ENCODE results near the gene ACAP3. TPM values are rescaled to one million over a fixed set of nuclear protein-coding genes. Genes with fewer than 3 reads are reported as not detected.
"Not testable (repeated sequence)": the region's sequence is repeated elsewhere in the genome, so short reads cannot be mapped to it uniquely, and the experiment has no call there.

Gene ACAP3
- total RNA-seq, 2 donors from 2014 or later = 43.2 to 58.6 TPM

DNA sequence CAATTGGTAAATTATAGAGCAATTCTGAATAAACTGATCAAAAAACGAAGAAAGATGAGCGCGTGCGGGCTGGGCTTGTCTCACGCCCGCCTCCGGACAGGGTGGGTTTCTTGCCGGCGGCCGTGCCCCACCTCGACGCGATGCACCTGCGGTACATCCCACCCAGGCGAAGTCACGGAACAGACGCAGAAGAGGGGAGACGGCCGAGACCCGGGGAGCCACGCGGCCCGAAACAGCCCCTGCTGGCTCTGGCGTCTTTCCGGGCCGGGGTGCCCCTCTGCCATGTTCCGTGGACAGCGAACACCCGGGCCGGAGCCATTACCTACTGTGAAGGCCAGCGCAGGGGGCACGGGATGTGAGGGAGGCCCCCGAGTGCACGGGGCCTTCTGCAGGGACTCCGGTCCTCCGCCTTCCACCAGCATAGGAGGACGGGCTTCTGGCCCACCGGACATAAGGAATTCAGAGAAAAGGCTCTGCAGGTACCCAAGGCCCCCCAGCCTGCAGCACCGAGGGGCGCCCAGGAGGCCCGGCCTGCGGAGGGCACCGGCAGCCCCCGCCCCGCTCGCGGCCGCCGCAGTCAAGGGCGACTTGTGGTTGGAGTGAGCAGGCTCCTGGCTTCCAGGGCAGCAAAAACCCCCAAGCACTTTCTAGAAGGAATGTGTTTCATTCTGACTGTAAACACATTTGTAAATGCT, 53.6 kb downstream of the ACAP3 start:
- intact Hi-C loops (cut with DNase I) = no loop called here
- Histone ChIP-seq H3K4me1 (replicated peaks) (peaks cover 4% of the 10 kb centered on the region), H3K4me3 (no peak overlapping the region), H3K9me3 (no peaks in the 10 kb centered on the region), H3K36me3 (peaks cover 5 to 7% of the 10 kb centered on the region in 2 donors), H3K27me3 (replicated peaks; ENCODE audit: insufficient read depth) (no peaks in the 10 kb centered on the region), H3K27ac (no peak overlapping the region)
- TF ChIP-seq POLR2AphosphoS5 (IDR thresholded peaks at IDR 0.05) (no peak), POLR2A (IDR thresholded peaks at IDR 0.05) (no peak)
- TF ChIP-seq, protein P1, sequence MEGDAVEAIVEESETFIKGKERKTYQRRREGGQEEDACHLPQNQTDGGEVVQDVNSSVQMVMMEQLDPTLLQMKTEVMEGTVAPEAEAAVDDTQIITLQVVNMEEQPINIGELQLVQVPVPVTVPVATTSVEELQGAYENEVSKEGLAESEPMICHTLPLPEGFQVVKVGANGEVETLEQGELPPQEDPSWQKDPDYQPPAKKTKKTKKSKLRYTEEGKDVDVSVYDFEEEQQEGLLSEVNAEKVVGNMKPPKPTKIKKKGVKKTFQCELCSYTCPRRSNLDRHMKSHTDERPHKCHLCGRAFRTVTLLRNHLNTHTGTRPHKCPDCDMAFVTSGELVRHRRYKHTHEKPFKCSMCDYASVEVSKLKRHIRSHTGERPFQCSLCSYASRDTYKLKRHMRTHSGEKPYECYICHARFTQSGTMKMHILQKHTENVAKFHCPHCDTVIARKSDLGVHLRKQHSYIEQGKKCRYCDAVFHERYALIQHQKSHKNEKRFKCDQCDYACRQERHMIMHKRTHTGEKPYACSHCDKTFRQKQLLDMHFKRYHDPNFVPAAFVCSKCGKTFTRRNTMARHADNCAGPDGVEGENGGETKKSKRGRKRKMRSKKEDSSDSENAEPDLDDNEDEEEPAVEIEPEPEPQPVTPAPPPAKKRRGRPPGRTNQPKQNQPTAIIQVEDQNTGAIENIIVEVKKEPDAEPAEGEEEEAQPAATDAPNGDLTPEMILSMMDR (IDR thresholded peaks at IDR 0.05) = no peak
- 94% methylated on average over 46 of the region's 50 CpGs for WGBS
- no peak for DNase-seq (ENCODE audit: low spot score)

DNA sequence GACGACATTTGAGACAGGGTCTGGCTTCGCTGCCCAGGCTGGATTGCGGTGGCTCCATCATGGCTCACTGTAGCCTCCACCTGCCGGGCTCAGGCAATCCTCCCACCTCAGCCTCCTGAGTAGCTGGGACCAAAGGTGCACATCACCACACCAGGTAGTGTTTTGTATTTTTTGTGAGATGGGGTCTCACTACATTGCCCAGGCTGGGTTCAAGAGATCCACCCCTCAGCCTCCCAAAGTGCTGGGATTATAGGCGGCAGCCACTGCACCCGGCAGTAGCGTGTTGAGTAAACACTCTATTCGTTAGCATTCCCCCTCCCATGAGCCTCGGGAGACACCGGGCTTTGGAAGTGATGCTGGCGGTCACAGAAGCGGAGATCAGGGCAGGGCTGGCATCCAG, 54.4 kb downstream of the ACAP3 start:
- TF ChIP-seq POLR2AphosphoS5 (IDR thresholded peaks at IDR 0.05) (no peak), POLR2A (IDR thresholded peaks at IDR 0.05) (no peak)
- TF ChIP-seq, protein P1 (IDR thresholded peaks at IDR 0.05) = no peak
- WGBS = 90% methylated on average over 12 of the region's 12 CpGs
- peaks cover 4% of the 10 kb centered on the region for H3K4me1 ChIP-seq (replicated peaks)
- no peak overlapping the region for H3K27ac ChIP-seq
- H3K27me3 ChIP-seq (replicated peaks; ENCODE audit: insufficient read depth) = no peaks in the 10 kb centered on the region
- intact Hi-C loops (cut with DNase I) = no loop called here
- DNase-seq (ENCODE audit: low spot score) = no peak
- peaks cover 5 to 7% of the 10 kb centered on the region in 2 donors for H3K36me3 ChIP-seq
- no peak overlapping the region for H3K4me3 ChIP-seq
- H3K9me3 ChIP-seq = no peaks in the 10 kb centered on the region

DNA sequence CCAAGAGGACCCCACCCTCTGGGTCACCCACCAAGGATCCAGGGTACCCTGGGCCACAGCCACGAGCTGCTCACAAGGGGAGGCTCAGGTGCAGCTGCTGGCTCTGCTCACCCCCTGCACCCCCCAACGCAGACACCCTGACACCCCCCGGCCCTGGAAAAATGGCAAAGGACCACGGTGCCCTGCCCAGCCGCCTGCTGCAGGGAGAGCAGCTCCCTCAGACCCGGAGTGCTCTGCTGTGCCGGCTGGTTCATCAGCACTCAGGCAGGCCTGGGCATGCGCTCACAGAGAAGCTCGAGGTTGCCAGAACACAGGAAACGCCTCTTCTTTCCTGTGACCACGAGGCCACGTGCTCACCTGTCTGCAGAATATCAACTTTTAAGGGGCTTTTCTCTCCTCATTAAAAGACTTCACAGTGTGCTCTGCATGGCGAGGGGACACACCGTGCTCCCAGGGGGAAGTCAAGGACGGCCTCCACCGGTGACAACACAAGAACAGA, 56.9 kb downstream of the ACAP3 start:
- TF ChIP-seq POLR2A (IDR thresholded peaks at IDR 0.05) (no peak), POLR2AphosphoS5 (IDR thresholded peaks at IDR 0.05) (no peak)
- TF ChIP-seq, protein P1 (IDR thresholded peaks at IDR 0.05) = no peak
- no peak overlapping the region for H3K27ac ChIP-seq
- 55% methylated on average over 14 of the region's 16 CpGs for WGBS
- no peaks in the 10 kb centered on the region for H3K9me3 ChIP-seq
- H3K36me3 ChIP-seq = peaks cover 0 to 5% of the 10 kb centered on the region in 2 donors
- intact Hi-C loops (cut with DNase I) = no loop called here
- no peak for DNase-seq (ENCODE audit: low spot score)
- H3K27me3 ChIP-seq (replicated peaks; ENCODE audit: insufficient read depth) = peaks cover 5% of the 10 kb centered on the region
- no peak overlapping the region for H3K4me3 ChIP-seq
- peaks cover 4% of the 10 kb centered on the region for H3K4me1 ChIP-seq (replicated peaks)

DNA sequence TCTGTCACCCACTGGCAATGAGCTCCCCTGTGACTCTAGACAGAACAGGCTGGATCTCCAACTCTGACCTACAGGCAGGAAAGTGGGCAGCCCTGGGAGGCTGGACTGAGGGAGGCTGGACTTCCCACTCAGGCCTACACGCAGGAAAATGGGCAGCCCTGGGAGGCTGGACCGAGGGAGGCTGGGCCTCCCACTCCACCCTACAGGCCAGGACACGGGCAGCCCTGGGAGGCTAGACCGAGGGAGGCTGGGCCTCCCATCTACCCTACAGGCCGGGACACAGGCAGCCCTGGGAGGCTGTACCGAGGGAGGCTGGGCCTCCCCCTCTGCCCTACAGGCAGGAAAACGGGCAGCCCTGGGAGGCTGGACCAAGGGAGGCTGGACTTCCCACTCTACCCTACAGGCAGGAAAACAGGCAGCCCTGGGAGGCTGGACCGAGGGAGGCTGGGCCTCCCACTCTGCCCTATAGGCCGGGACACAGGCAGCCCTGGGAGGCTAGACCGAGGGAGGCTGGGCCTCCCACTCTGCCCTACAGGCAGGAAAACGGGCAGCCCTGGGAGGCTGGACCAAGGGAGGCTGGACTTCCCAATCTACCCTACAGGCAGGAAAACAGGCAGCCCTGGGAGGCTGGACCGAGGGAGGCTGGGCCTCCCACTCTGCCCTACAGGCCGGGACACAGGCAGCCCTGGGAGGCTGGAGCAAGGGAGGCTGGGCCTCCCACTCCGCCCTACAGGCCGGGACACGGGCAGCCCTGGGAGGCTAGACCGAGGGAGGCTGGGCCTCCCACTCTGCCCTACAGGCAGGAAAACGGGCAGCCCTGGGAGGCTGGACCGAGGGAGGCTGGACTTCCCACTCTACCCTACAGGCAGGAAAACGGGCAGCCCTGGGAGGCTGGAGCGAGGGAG, 59.5 kb downstream of the ACAP3 start:
- H3K27me3 ChIP-seq (replicated peaks; ENCODE audit: insufficient read depth); intact Hi-C loops (cut with DNase I): not testable (repeated sequence)
- WGBS = 92% methylated on average over 16 of the region's 21 CpGs

DNA sequence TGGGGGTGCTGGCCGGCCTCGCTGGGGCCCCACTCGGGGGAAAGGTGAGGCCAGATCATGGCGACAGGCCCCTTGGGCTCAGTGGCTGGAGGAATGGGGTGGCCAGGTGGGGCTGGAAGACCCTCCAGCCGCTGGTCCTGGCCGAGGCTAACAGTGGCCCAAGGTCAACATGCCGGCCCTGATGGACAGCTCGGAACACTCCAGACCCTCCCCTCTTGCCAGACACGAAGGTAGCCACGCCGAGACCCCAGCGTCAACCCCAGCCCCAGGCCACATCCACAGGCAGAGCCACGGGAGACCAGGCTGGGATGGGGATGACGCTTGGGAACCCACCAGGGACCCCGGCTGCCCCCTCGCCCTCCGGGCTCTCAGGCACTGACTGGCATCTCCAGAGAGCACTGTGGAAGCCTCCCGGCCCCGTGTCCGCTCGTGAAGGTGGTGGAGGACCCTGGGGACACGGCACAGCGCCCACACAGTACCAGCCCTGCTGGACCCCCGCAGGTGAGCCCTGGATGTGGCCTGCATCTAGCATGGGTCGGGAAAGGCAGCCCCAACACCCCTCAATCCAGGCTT, 60.3 kb downstream of the ACAP3 start:
- WGBS = 77% methylated on average over 25 of the region's 25 CpGs
- intact Hi-C loops (cut with DNase I) = no loop called here

More for the DNA sequence above, 59.5 kb downstream of the ACAP3 start:
- DNase-seq (ENCODE audit: low spot score); H3K4me1 ChIP-seq (replicated peaks); H3K4me3 ChIP-seq; H3K9me3 ChIP-seq; H3K36me3 ChIP-seq; H3K27ac ChIP-seq: not testable (repeated sequence)

More for the DNA sequence above, 60.3 kb downstream of the ACAP3 start:
- no peaks in the 10 kb centered on the region for H3K9me3 ChIP-seq
- H3K27ac ChIP-seq = no peak overlapping the region
- DNase-seq (ENCODE audit: low spot score) = no peak
- no peak for TF ChIP-seq POLR2A (IDR thresholded peaks at IDR 0.05)
- TF ChIP-seq, protein P1 (IDR thresholded peaks at IDR 0.05) = no peak
- no peak for TF ChIP-seq POLR2AphosphoS5 (IDR thresholded peaks at IDR 0.05)
- no peaks in the 10 kb centered on the region for H3K36me3 ChIP-seq
- no peak overlapping the region for H3K4me3 ChIP-seq
- H3K27me3 ChIP-seq (replicated peaks; ENCODE audit: insufficient read depth) = peaks cover 5% of the 10 kb centered on the region
- H3K4me1 ChIP-seq (replicated peaks) = no peaks in the 10 kb centered on the region

All from prostate gland (tissue), 2 donors.